GM21619 (cell line): ENCODE data around the gene CACNA2D1.

Experiments
- ATAC-seq: cut with Tn5 transposase; IDR thresholded peaks from one replicate; pipeline ENCODE4 v1.9.1; 2021; ENCODE audit not compliant: unreplicated experiment

CACNA2D1 gene

GRCh38 chr7:82443547-82444219 is at the start of gene CACNA2D1:
CACNA2D1 (minus strand) TSS chr7:82443777.
- ATAC-seq: no peak

- peak; percentile 48 for ATAC-seq
Measured at GRCh38 chr7:82481499-82482097, 38.0 kb upstream of the CACNA2D1 start.

GRCh38 chr7:82477733-82478515 is 34.3 kb upstream of the CACNA2D1 start:
- no peak for ATAC-seq

- ATAC-seq: no peak
Measured at GRCh38 chr7:82472966-82473365, 29.4 kb upstream of the CACNA2D1 start.

- ATAC-seq: no peak
Measured at GRCh38 chr7:82471351-82472020, 27.9 kb upstream of the CACNA2D1 start.

- ATAC-seq: no peak
Measured at GRCh38 chr7:82469207-82469606, 25.6 kb upstream of the CACNA2D1 start.

- no peak for ATAC-seq
Measured at GRCh38 chr7:82468435-82468834, 24.9 kb upstream of the CACNA2D1 start.

- no peak for ATAC-seq
Measured at GRCh38 chr7:82467020-82467419, 23.4 kb upstream of the CACNA2D1 start.

GRCh38 chr7:82464372-82464771 is 20.8 kb upstream of the CACNA2D1 start:
- no peak for ATAC-seq

- ATAC-seq: no peak
Measured at GRCh38 chr7:82455295-82455694, 11.7 kb upstream of the CACNA2D1 start.

GRCh38 chr7:82450759-82451158 is 7.2 kb upstream of the CACNA2D1 start:
- no peak for ATAC-seq

GRCh38 chr7:82449910-82450309 is 6.3 kb upstream of the CACNA2D1 start:
- no peak for ATAC-seq

GRCh38 chr7:82446897-82447296 is 3.3 kb upstream of the CACNA2D1 start:
- no peak for ATAC-seq

- ATAC-seq: no peak
Measured at GRCh38 chr7:82445271-82445670, 1.7 kb upstream of the CACNA2D1 start.

- ATAC-seq: no peak
Measured at GRCh38 chr7:82444220-82444909, 788 bp upstream of the CACNA2D1 start.

GRCh38 chr7:82443036-82443546 is 486 bp downstream of the CACNA2D1 start:
- no peak for ATAC-seq

GRCh38 chr7:82442492-82443035 is 1.0 kb downstream of the CACNA2D1 start:
- ATAC-seq: no peak

GRCh38 chr7:82441669-82442478 is 1.7 kb downstream of the CACNA2D1 start:
- no peak for ATAC-seq

GRCh38 chr7:82438521-82438920 is 5.1 kb downstream of the CACNA2D1 start:
- ATAC-seq: no peak

- ATAC-seq: no peak
Measured at GRCh38 chr7:82435769-82436168, 7.8 kb downstream of the CACNA2D1 start.
